GM19035 (cell line): Measurements from ENCODE around the gene IMP4.

Experiments
- ATAC-seq: cut with Tn5 transposase; IDR thresholded peaks from one replicate; pipeline ENCODE4 v1.9.1; 2021; ENCODE audit not compliant: unreplicated experiment

Gene IMP4

DNA sequence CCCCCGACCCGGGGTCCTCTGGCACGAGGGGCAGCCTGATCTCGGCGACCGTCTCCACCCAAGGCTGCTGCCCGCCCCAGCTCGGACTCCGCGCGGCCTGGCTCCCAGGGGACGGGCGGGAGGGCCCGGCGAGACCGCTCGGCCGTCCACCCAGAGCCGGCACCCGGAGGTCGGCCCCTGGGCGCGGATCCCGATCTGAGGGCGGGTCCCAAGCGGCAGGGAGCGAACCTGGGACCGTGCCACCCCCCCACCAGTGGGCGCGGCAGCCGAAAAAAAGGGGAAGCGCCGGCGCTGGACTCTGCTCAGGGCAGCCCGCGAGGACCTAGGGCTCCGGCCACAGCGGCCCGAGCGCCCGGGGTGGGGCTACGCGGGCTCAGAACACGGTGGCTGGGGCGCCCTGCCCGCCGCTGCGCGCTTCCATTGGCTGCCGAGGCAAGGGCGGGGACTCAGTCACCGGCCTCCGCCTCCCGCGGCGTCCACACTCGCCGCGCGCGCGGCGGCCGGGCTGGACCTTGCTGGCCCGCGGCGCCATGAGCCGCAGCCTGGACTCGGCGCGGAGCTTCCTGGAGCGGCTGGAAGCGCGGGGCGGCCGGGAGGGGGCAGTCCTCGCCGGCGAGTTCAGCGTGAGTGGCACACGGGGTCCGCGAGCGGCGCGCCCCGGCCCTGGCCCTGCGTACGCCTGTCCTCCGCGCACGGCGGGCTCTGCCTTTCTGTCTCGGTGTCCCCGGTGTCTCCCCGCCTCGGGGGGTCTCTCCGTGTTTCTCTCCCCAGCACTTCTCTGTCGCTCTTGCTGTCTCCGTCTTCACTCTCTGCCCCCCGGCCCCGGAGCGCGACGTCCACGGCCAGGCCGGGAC lies 13.1 kb downstream of the IMP4 start, which contains the start of gene PTPN18:
TSS of gene PTPN18 (plus strand) at position 479 of the 854 bp plus-strand sequence. CDS start at position 531, 52 bp downstream.
- peak; percentile 94 for ATAC-seq

DNA sequence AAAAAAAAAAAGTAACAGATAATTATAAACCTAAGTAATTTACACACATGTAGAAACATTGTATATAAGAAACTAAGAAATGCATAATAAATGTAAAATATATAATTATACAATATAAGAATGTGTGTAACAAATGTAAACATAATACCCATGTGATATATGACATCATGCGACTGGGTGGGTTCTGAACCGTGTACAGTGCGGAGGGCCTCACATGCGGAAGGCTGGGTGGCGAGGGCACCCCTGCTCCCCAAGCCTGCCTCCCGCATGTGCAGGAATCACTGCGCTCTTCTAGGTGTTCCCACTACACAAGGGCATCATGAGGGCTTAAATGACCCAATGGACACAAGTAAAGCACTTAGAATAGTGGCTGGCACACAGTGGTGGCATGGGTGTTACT lies 15.2 kb downstream of the IMP4 start:
- no peak for ATAC-seq

DNA sequence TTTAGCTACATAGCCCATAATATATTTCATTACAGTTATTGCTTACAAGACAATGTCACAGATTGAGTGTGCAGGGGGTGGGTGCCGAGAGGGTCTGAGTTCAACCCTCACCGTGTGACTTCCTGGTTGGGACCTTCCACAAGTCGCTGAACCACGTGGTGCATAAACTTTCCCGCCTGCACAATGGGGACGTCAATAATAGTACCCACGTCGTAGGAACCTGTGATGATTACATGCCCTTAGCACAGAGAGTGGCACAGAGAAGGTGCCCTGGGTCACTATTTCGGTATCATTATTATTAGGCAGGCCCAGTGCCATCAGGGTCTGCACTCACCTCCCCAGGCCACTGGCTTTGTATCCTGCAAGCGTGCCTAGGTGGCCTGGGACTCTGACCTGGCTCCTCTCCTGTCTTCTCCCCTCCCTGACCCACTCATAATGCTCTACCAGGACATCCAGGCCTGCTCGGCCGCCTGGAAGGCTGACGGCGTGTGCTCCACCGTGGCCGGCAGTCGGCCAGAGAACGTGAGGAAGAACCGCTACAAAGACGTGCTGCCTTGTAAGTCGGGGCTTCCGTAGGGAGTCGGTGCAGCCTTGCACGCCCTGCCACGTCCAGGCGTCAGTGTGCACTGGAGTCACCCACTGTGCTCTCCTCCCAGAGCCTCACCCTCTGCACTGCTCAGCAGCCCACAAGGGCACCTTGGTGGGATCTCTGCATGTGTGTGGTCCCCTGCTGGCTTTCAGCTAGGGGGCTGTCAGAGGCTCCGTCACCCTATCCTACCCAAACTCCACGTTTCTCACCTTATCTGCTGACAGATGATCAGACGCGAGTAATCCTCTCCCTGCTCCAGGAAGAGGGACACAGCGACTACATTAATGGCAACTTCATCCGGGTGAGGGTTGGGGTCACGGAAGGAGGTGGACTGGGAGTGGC lies 16.0 kb downstream of the IMP4 start:
- no peak for ATAC-seq

DNA sequence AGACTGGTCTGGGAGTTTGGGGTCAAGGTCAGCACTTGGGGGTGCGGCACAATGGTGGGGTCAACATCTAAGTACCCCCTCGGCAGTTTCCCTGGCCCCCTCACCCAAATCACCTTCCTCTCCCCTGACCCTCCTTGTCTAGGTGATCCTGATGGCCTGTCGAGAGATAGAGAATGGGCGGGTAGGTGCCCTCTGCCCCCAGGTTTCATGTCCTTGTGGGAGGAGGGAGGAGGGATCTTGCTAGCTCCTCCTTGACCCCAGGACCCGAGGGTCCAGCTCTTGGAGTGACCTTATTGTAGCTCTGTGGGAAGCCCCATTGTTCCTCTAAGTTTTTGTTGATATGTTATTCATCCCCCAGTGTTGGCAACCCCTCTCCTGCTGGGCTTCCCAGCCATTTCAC lies 16.8 kb downstream of the IMP4 start:
- ATAC-seq = no peak

DNA sequence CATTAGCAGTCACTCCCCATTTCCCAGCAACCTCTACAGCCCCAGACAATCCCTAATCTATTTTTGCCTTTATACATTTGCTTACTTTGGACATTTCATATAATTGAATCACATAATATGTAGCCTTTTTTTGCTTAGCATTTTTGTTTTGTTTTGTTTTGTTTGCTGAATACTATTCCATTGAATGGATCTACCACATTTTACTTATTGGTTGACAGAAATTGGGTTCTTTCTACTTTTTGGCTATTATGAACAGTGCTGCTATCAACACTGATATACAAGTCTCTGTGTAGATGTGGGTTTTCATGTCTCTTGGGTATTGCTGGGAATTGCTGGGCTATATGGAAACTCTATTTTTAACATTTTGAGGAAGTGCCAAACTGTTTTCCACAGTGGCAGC lies 20.8 kb downstream of the IMP4 start:
- no peak for ATAC-seq

DNA sequence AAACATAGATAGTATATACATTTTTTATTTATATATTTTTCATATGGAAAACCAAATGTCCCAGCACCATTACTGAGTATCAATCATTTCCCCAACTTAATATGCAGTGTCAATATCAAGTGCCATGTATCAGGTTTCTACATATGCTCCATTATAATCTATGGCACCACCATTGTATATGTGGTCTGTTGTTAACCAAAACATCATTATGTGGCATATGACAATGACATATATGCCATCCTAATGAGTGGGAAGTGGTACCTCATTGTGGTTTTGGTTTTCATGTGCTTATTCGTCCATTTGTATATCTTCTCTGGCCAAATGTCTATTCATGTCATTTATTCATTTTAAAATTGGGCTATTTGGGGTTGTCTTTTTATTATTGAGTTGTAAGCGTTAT lies 22.4 kb downstream of the IMP4 start:
- ATAC-seq = no peak

DNA sequence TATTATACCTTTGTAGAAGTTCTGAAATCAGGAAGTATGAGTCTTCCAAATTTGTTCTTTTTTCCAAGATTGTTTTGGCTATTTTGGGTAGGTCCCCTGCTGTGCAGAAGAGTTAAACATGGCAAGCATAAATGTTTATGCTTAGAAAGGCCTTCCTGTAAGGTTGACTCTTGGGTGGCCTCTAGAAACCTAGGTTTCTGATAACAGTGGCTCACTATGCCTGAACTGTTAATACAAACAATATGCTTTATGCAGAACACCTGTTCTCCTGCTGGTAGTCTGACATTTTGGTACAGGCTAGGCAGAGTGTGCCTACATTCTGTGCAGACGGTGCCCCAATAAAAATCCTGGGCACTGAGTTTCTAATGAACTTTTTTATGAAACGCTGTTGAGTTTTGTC lies 23.3 kb downstream of the IMP4 start:
- no peak for ATAC-seq

DNA sequence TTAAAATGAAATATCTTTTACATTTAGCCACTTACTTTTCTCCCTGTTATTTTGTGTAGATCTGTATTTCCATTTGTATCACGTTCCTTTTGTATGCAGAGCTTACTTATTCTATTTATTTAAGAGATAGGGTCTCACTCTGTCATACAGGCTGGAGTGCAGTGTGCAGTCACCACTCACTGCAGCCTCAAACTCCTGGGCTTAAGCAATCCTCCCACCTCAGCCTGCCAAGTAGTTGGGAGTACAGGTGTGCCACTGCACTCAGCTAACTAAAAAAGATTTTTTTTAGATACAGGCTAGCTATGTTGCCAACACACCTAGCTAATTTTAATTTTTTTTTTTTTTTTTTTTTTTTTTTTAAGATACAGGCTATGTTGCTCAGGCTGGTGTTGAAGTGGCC lies 24.0 kb downstream of the IMP4 start:
- no peak for ATAC-seq

DNA sequence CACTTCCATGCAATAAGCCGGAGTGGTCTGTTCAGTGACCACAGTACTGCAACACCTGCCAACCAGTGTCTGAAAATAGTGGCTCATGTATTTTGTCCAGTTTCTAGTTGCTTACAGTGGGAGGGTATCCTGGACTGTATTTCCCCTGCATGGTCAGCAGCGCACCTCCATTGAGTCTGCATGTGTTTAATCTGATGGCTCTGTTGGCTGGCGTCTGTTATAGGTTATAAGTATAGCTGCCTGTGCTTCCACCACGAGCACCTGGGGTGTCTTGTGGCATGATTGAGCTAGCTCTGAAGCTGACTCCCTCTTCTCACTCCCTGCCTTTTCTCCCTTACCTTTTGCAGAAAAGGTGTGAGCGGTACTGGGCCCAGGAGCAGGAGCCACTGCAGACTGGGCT lies 26.1 kb downstream of the IMP4 start:
- ATAC-seq = no peak

DNA sequence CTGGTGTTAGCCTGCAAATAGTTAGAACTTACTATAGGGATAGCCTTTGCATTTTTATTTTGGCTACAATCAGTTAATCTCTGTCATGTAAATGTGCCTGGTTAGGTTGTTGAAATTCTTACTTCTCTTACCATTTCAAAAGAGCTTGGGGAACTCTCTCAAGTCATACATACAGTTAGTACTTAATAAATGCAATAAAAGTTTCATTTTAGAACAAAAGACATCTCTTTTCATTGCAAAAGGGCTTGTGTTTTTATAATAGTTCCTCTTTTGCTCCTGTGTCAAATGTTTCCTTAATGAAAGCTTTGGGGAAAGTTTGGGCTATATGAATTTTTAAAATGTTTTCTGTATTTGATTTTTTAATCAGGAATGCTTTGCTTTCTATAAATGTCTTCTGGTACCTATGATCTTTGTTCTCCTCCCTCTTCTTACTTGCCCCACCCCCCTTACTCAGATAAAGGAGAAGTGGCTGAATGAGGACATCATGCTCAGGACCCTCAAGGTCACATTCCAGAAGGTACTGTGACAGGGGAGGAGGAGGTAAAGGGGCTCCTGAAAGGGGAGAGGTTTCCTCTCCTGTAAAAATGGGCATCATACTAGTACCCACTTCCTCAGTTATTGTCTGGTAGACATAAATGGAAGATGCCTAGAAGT lies 26.7 kb downstream of the IMP4 start:
- no peak for ATAC-seq

DNA sequence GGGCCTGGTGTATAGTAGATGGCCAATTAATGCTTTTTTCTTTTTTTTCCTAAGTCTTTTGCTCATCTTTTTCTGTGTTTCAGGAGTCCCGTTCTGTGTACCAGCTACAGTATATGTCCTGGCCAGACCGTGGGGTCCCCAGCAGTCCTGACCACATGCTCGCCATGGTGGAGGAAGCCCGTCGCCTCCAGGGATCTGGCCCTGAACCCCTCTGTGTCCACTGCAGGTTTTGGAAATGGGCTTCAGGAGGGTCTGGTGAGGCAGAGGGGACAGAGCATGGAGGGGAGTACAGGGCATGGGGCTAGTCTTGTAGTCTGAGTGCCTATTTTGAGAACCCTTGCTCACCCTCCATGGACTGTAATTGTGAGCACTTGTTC lies 27.3 kb downstream of the IMP4 start:
- ATAC-seq = no peak

DNA sequence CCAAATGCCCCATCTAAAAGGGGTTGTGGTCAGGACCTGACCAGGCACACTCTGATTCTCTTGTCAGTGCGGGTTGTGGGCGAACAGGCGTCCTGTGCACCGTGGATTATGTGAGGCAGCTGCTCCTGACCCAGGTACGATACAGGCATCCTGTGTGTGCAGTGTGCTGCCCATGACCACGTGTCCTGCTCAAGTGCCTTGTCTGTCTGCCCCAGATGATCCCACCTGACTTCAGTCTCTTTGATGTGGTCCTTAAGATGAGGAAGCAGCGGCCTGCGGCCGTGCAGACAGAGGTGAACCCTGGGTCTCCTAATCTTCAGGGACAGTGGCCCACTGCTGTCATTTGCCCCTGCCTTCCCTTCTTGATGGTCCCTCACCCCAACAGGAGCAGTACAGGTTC lies 27.8 kb downstream of the IMP4 start:
- ATAC-seq = no peak

DNA sequence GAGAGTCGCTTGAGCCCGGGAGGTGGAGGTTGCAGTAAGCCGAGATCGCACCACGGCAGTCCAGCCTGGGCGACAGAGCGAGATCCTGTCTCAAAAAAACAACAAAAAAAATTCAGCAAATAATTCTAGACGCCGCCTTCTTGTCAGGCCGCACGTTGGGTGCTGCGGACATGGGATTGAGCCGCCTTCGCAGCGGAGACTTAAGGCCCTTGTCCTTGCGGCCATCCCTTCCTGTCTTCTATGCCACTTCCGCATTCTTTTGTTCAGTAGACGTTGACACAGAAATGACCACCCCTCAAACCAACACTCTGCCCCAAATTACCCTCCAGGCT lies 29.0 kb downstream of the IMP4 start:
- ATAC-seq = peak; percentile 34

DNA sequence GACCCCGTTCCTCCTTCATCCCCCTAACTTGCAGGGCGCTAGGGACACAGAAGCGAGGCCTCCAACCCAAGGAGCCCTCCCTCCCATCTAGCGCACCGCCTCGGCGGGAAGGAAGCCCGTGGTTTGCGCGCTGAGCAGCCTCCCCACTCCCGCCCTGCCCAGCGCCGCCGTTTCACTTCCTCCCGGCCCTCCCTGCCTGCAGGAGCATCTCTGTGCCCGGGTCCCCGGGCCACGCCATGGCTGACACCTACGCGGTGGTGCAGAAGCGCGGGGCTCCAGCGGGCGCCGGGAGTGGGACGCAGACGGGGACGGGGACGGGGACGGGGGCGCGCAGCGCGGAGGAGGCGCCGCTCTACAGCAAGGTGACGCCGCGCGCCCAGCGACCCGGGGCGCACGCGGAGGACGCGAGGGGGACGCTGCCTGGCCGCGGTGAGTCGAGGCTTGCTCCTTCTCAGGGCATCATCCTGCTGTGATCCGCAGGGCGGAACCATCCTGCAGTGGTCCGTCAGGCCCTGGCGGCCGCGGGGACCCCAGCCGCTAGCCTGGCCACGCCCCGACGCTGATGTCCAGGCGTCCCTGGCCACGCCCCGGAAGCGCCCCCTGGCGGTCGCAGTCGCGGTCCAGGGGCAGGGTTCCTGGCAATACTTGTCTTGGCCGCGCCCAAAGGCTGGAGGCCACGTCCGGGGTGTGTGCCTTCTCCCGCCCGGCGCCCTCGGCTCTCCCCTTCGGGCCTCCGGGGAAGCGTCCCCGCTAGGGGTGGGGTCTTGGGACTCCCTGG lies 29.5 kb downstream of the IMP4 start:
- peak; percentile 73 for ATAC-seq

DNA sequence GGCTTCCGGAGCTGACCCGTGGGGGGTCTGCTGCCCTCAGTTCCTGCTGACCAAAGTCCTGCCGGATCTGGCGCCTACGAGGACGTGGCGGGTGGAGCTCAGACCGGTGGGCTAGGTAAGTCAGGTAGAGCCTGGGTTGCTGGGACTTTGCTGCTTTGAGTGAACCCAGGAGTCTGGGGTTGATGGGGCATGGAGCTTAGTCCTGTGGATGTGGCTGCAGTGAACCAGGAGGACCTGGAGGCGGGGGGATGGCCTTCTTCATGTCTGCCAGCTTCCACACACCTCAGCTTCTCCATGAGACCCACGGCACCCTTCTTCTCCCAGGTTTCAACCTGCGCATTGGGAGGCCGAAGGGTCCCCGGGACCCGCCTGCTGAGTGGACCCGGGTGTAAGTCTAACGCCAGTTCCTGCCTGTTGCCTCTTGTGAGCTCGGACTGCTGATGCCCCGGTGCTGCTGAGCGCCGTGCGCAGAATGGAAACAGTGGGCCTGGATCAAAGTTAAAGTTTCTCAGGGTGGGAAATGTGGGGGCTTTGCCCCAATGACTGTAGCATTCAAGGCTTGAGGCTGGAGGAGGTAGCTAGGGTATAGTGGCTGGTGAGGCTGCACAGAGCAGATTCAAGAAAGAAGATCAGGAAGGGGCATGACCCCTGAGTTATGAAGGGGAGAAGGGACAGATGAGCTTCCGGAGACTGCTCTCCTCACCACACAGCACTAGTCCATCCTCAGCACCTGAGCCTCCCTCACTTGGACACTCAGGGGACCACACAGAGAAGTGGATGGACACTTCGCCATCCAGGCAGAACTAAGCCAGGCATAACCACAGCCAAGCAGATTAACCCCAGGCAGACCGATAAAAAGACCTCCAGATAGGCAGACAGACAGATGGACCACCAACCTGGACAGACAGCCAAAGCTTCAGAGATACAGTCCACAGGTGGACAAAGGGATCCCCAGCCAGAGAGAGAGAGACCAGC lies 30.4 kb downstream of the IMP4 start:
- ATAC-seq = peak; percentile 1

DNA sequence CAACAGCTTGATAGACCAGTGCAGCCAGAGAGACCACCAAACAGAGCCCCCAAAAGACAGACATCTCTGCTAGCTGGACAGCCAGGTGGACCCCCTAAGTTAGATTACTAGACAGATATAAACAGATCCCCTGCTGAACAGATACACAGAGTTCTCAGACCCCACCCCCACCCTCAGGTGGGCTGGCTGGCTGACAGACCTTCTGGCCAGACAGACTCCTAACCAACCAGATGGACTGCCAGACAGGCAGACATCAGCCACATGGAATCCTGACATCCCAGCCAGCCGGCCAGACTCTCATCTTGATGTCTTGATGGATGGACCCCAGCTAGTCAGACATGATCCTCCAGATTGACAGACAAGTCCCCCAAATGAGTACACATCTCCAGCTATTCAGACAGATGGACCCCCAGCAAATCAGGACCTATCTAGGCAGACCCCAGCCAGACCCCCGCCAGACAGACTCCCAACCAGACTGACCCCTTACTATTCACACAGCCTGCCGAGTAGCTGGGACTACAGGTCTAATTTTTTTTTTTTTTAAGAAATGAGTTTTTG lies 31.2 kb downstream of the IMP4 start:
- ATAC-seq = no peak

DNA sequence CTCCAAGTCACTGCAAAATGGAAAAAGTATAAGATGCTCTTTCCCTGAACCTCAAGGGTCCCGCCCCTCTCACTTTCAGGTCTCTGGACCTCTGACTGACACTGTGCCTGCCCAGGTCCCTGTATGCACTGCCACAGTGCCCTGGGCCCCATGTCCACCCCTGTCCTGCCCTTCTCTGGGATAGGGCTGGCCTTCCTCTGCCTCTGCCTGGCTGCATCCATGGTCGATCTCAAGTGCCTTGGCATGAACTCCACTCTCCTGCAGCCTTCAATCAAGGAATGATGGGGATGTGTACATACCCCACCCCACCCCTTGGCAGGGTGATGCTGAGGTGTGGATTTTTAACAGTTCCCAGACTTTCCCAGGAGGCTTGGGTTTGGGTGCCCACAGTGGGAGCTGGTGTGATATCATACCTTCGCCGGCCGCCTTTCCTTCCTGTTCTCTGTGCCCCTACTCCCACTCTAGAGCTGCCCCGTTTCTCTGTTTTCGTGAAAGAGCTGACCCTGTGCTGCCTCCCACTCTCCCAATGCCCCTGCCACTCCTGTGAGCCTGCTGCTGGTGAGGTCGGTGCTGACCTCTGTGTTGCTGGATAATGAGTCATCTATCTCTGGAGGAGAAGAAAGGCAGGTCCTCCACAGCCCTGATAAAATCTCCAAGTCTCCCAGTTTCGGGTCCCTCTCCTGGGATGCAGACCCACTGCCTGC lies 32.0 kb downstream of the IMP4 start:
- ATAC-seq = no peak
